HepG2 (cell line): ENCODE data around the gene VEGFA. TPM values are rescaled to one million over a fixed set of nuclear protein-coding genes. Genes with fewer than 3 reads are reported as not detected.

ENCODE experiments used
- AHR ChIP-seq: IDR thresholded peaks from 2 replicates; pipeline ENCODE4 v1.6.1; 2018; ENCODE audit warnings: missing genetic modification reagents, missing compliant biosample characterization
- ATF5 ChIP-seq: sonication (generic); formaldehyde crosslinking; IDR thresholded peaks from 2 replicates; pipeline ENCODE4 v1.4.0; 2020; ENCODE audit warnings: mild to moderate bottlenecking, low read depth, missing genetic modification reagents
- HDAC2 ChIP-seq: sonication (generic); formaldehyde crosslinking; IDR thresholded peaks from 2 replicates; pipeline ENCODE4 v1.4.0; 2020; ENCODE audit warnings: missing genetic modification reagents
- MBNL3 ChIP-seq: fragments of 250-450 bp; sonication (Bioruptor Pico); conservative IDR thresholded peaks from 2 replicates; pipeline ENCODE4 v1.8.0; 2022; ENCODE audit warnings: mild to moderate bottlenecking, inconsistent platforms
- MTF2 ChIP-seq: sonication (generic); formaldehyde crosslinking; IDR thresholded peaks from 2 replicates; pipeline ENCODE4 v1.5.0; 2020; ENCODE audit warnings: missing genetic modification reagents, borderline replicate concordance
- NKX3-1 ChIP-seq: sonication (generic); formaldehyde crosslinking; IDR thresholded peaks from 2 replicates; pipeline ENCODE4 v1.5.0; 2020; ENCODE audit warnings: missing genetic modification reagents
- NRL ChIP-seq: sonication (generic); formaldehyde crosslinking; IDR thresholded peaks from 2 replicates; pipeline ENCODE4 v1.5.0; 2020; ENCODE audit warnings: missing genetic modification reagents, mild to moderate bottlenecking, moderate library complexity, borderline replicate concordance
- ZBTB7B ChIP-seq: sonication (generic); formaldehyde crosslinking; IDR thresholded peaks from 2 replicates; pipeline ENCODE4 v1.4.0; 2020; ENCODE audit warnings: missing genetic modification reagents
- ZNF234 ChIP-seq: sonication (generic); formaldehyde crosslinking; conservative IDR thresholded peaks from 2 replicates; pipeline ENCODE4 v1.5.1; 2020; ENCODE audit warnings: mild to moderate bottlenecking, missing genetic modification reagents
- ZNF576 ChIP-seq: sonication (generic); formaldehyde crosslinking; IDR thresholded peaks from 2 replicates; pipeline ENCODE4 v1.4.0; 2020; ENCODE audit warnings: mild to moderate bottlenecking, missing genetic modification reagents
- ZNF639 ChIP-seq: conservative IDR thresholded peaks from 2 replicates; pipeline ENCODE4 v1.6.1; 2018; ENCODE audit warnings: missing genetic modification reagents
- polyA plus RNA-seq, 8 experiments: library from polyadenylated mRNA; depleted of rRNA in 3 of 8; stranded (reverse) in 7 of 8; unstranded in 1 of 8; fragments of >200 nt; fragmentation: Illumina TruSeq in 4 of 8; extraction: Trizol in 4 of 8; gene quantifications; 2 replicates each; pipeline versions ENCODE4 v1.2.1 to v1.2.3, GENCODE V29; 2011 to 2016; ENCODE audit warnings: low read depth in 4 of 8, missing spikeins in 1 of 8, mixed read lengths in 1 of 8; ENCODE audit not compliant: insufficient read depth in 1 of 8
- total RNA-seq, 5 experiments: library from RNA; depleted of rRNA; stranded (reverse); fragments of >200 nt; fragmentation: Illumina TruSeq; extraction: Trizol; gene quantifications; 2 replicates each; pipeline ENCODE4 v1.2.3, GENCODE V29; 2016; ENCODE audit warnings: low read depth in 1 of 5
- TF ChIP-seq, protein P1 (sequence below), 2 experiments: sonication (generic) in 1 of 2; formaldehyde crosslinking in 1 of 2; IDR thresholded peaks; 2 replicates each; pipeline versions ENCODE4 v1.4.0 to v1.6.1; 2016 to 2020; ENCODE audit warnings: borderline replicate concordance in 1 of 2, low read depth in 1 of 2, mild to moderate bottlenecking in 1 of 2, missing genetic modification reagents in 1 of 2
- TF ChIP-seq, protein P2 (sequence below): sonication (generic); formaldehyde crosslinking; IDR thresholded peaks from 2 replicates; pipeline ENCODE4 v1.5.1; 2020; ENCODE audit warnings: mild to moderate bottlenecking, missing genetic modification reagents
- TF ChIP-seq, protein P3 (sequence below): sonication (generic); formaldehyde crosslinking; IDR thresholded peaks from 2 replicates; pipeline ENCODE4 v1.5.1; 2020; ENCODE audit warnings: mild to moderate bottlenecking, missing genetic modification reagents, borderline replicate concordance

Gene VEGFA
- total and polyA plus RNA-seq, 2 of the 13 experiments (the other 11 are each of a cell fraction or from before 2014, with no cell fraction given) = 68.1 to 629 TPM

- TF ChIP-seq ZNF639 (CRISPR knock-in tag) (no peak), NRL (CRISPR knock-in tag) (no peak), ZBTB7B (CRISPR knock-in tag) (peak; percentile 68; the same call in 1 of the 2 replicates), AHR (no peak), ZNF576 (no peak), HDAC2 (CRISPR knock-in tag) (no peak), ATF5 (CRISPR knock-in tag) (no peak), NKX3-1 (CRISPR knock-in tag) (no peak), MBNL3 (no peak), MTF2 (CRISPR knock-in tag) (no peak), ZNF234 (CRISPR knock-in tag) (no peak)
- TF ChIP-seq, protein P1, sequence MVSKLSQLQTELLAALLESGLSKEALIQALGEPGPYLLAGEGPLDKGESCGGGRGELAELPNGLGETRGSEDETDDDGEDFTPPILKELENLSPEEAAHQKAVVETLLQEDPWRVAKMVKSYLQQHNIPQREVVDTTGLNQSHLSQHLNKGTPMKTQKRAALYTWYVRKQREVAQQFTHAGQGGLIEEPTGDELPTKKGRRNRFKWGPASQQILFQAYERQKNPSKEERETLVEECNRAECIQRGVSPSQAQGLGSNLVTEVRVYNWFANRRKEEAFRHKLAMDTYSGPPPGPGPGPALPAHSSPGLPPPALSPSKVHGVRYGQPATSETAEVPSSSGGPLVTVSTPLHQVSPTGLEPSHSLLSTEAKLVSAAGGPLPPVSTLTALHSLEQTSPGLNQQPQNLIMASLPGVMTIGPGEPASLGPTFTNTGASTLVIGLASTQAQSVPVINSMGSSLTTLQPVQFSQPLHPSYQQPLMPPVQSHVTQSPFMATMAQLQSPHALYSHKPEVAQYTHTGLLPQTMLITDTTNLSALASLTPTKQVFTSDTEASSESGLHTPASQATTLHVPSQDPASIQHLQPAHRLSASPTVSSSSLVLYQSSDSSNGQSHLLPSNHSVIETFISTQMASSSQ (IDR thresholded peaks at IDR 0.05; ENCODE audit: low read depth) = no peak; the same call in 1 of the 2 replicates
- TF ChIP-seq, protein P1 (CRISPR knock-in tag; IDR thresholded peaks at IDR 0.05; ENCODE audit: borderline replicate concordance) = no peak
- TF ChIP-seq, protein P2, sequence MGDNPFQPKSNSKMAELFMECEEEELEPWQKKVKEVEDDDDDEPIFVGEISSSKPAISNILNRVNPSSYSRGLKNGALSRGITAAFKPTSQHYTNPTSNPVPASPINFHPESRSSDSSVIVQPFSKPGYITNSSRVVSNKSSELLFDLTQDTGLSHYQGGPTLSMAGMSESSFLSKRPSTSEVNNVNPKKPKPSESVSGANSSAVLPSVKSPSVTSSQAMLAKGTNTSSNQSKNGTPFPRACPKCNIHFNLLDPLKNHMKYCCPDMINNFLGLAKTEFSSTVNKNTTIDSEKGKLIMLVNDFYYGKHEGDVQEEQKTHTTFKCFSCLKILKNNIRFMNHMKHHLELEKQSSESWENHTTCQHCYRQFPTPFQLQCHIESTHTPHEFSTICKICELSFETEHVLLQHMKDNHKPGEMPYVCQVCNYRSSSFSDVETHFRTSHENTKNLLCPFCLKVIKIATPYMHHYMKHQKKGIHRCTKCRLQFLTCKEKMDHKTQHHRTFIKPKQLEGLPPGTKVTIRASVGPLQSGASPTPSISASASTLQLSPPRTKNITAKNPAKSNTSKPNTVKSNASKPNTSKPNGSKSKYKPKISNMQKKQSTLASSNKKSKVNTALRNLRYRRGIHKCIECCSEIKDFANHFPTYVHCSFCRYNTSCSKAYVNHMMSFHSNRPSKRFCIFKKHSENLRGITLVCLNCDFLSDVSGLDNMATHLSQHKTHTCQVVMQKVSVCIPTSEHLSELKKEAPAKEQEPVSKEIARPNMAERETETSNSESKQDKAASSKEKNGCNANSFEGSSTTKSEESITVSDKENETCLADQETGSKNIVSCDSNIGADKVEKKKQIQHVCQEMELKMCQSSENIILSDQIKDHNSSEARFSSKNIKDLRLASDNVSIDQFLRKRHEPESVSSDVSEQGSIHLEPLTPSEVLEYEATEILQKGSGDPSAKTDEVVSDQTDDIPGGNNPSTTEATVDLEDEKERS (CRISPR knock-in tag) = no peak
- TF ChIP-seq, protein P3, sequence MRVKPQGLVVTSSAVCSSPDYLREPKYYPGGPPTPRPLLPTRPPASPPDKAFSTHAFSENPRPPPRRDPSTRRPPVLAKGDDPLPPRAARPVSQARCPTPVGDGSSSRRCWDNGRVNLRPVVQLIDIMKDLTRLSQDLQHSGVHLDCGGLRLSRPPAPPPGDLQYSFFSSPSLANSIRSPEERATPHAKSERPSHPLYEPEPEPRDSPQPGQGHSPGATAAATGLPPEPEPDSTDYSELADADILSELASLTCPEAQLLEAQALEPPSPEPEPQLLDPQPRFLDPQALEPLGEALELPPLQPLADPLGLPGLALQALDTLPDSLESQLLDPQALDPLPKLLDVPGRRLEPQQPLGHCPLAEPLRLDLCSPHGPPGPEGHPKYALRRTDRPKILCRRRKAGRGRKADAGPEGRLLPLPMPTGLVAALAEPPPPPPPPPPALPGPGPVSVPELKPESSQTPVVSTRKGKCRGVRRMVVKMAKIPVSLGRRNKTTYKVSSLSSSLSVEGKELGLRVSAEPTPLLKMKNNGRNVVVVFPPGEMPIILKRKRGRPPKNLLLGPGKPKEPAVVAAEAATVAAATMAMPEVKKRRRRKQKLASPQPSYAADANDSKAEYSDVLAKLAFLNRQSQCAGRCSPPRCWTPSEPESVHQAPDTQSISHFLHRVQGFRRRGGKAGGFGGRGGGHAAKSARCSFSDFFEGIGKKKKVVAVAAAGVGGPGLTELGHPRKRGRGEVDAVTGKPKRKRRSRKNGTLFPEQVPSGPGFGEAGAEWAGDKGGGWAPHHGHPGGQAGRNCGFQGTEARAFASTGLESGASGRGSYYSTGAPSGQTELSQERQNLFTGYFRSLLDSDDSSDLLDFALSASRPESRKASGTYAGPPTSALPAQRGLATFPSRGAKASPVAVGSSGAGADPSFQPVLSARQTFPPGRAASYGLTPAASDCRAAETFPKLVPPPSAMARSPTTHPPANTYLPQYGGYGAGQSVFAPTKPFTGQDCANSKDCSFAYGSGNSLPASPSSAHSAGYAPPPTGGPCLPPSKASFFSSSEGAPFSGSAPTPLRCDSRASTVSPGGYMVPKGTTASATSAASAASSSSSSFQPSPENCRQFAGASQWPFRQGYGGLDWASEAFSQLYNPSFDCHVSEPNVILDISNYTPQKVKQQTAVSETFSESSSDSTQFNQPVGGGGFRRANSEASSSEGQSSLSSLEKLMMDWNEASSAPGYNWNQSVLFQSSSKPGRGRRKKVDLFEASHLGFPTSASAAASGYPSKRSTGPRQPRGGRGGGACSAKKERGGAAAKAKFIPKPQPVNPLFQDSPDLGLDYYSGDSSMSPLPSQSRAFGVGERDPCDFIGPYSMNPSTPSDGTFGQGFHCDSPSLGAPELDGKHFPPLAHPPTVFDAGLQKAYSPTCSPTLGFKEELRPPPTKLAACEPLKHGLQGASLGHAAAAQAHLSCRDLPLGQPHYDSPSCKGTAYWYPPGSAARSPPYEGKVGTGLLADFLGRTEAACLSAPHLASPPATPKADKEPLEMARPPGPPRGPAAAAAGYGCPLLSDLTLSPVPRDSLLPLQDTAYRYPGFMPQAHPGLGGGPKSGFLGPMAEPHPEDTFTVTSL (CRISPR knock-in tag) = no peak
These were observed 47.2 kb downstream of the VEGFA start (continued) for GRCh38 chr6:43817192-43817591.
